Vagina (tissue), 2 donors: ENCODE measurements around the gene TMEM87B. TPM values are rescaled to one million over a fixed set of nuclear protein-coding genes. Genes with fewer than 3 reads are reported as not detected.

Experiments used
- DNase-seq, 2 donors: peaks; one replicate each; pipeline ENCODE4 v3.0.0-alpha.2; 2017; ENCODE audit errors: extremely low spot score in 2 of 2
- H3K27ac ChIP-seq: fragments of 200-600 bp; sonication (generic); one replicate; pipeline ENCODE4 v1.5.1; 2019
- H3K27me3 ChIP-seq: fragments of 200-600 bp; sonication (generic); one replicate; pipeline ENCODE4 v1.5.1; 2019
- H3K36me3 ChIP-seq, 2 donors: fragments of 200-600 bp; sonication (generic); one replicate each; pipeline ENCODE4 v1.5.1; 2017 to 2019
- H3K4me1 ChIP-seq: fragments of 200-600 bp; sonication (generic); one replicate; pipeline ENCODE4 v1.5.1; 2019
- H3K4me3 ChIP-seq, 2 donors: fragments of 200-600 bp; sonication (generic); 1 replicate in 1 of 2; 2 replicates in 1 of 2; pipeline ENCODE4 v1.5.1; 2016 to 2019
- H3K9me3 ChIP-seq: fragments of 200-600 bp; sonication (generic); one replicate; pipeline ENCODE4 v1.5.1; 2019
- POLR2A ChIP-seq, 2 donors: fragments of 450-650 bp; IDR thresholded peaks; one replicate each; pipeline ENCODE4 v1.6.1; 2017; ENCODE audit warnings: antibody characterized with exemption in 2 of 2, mild to moderate bottlenecking in 2 of 2, moderate library complexity in 2 of 2
- POLR2AphosphoS5 ChIP-seq, 2 donors: sonication (generic); formaldehyde crosslinking; IDR thresholded peaks; one replicate each; pipeline ENCODE4 v1.9.0; 2017; ENCODE audit warnings: antibody characterized with exemption in 2 of 2, mild to moderate bottlenecking in 2 of 2, low read depth in 1 of 2; ENCODE audit not compliant: insufficient read depth in 1 of 2
- intact Hi-C: fragments of 100-400 bp; cut with DNase I; formaldehyde crosslinking; loops from one replicate; pipeline ENCODE4 v1.15.1; 2023
- total RNA-seq: library from RNA; depleted of rRNA; stranded (reverse); fragments of >200 nt; gene quantifications from one replicate; pipeline ENCODE4 v1.2.3, GENCODE V29; 2016
- TF ChIP-seq, protein P1 (sequence below), 3 experiments: fragments of 450-650 bp in 2 of 3; fragments of 200-600 bp in 1 of 3; sonication (generic) in 1 of 3; IDR thresholded peaks; one replicate each; pipeline ENCODE4 v1.5.1; 2017 to 2019; ENCODE audit warnings: antibody characterized with exemption in 3 of 3, mild to moderate bottlenecking in 2 of 3, moderate library complexity in 2 of 3

The TMEM87B gene
- total RNA-seq, 1 donor from 2014 or later, result 18.9 TPM

- Histone ChIP-seq H3K9me3 (no peaks in the 10 kb centered on the region), H3K36me3 (peaks cover 0 to 58% of the 10 kb centered on the region in 2 donors), H3K27ac (no peak overlapping the region), H3K27me3 (no peaks in the 10 kb centered on the region), H3K4me1 (no peaks in the 10 kb centered on the region), H3K4me3 (no peak overlapping the region)
- DNase-seq, result no peak
- intact Hi-C loops, result no loop called here
- TF ChIP-seq, protein P1, sequence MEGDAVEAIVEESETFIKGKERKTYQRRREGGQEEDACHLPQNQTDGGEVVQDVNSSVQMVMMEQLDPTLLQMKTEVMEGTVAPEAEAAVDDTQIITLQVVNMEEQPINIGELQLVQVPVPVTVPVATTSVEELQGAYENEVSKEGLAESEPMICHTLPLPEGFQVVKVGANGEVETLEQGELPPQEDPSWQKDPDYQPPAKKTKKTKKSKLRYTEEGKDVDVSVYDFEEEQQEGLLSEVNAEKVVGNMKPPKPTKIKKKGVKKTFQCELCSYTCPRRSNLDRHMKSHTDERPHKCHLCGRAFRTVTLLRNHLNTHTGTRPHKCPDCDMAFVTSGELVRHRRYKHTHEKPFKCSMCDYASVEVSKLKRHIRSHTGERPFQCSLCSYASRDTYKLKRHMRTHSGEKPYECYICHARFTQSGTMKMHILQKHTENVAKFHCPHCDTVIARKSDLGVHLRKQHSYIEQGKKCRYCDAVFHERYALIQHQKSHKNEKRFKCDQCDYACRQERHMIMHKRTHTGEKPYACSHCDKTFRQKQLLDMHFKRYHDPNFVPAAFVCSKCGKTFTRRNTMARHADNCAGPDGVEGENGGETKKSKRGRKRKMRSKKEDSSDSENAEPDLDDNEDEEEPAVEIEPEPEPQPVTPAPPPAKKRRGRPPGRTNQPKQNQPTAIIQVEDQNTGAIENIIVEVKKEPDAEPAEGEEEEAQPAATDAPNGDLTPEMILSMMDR (IDR thresholded peaks at IDR 0.05), result no peak
- TF ChIP-seq POLR2AphosphoS5 (IDR thresholded peaks at IDR 0.05; ENCODE audit: insufficient read depth in 1 of 2, low read depth in 1 of 2), result no peak
- no peak for TF ChIP-seq POLR2A (IDR thresholded peaks at IDR 0.05)
Observed at GRCh38 chr2:112092286-112093041, 37.4 kb downstream of the TMEM87B start.

DNA sequence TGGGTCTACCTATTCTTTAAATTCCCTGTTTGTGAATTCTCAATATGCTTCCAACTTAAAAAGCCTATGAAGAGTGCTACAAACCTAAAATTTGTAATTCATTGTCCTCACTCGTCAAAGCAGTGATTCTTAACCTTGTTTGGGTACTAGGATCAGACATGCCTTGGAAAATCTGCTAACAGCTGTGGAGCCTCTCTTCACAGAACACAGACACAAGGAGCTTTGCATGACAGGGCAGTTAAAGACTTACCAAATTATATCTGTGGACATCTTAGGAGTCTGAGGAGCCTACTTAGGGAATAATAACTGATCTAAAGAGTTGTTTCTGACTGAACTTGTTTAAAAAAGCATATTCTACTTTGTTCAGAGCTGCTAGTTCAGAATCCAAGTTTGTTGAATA is 38.1 kb downstream of the TMEM87B start:
- no peak overlapping the region for H3K27ac ChIP-seq
- intact Hi-C loops, result no loop called here
- no peaks in the 10 kb centered on the region for H3K4me1 ChIP-seq
- no peaks in the 10 kb centered on the region for H3K27me3 ChIP-seq
- no peak for DNase-seq
- no peak overlapping the region for H3K4me3 ChIP-seq
- no peaks in the 10 kb centered on the region for H3K9me3 ChIP-seq
- TF ChIP-seq, protein P1 (IDR thresholded peaks at IDR 0.05), result no peak
- no peak for TF ChIP-seq POLR2AphosphoS5 (IDR thresholded peaks at IDR 0.05; ENCODE audit: insufficient read depth in 1 of 2, low read depth in 1 of 2)
- H3K36me3 ChIP-seq, result peaks cover 0 to 57% of the 10 kb centered on the region in 2 donors

DNA sequence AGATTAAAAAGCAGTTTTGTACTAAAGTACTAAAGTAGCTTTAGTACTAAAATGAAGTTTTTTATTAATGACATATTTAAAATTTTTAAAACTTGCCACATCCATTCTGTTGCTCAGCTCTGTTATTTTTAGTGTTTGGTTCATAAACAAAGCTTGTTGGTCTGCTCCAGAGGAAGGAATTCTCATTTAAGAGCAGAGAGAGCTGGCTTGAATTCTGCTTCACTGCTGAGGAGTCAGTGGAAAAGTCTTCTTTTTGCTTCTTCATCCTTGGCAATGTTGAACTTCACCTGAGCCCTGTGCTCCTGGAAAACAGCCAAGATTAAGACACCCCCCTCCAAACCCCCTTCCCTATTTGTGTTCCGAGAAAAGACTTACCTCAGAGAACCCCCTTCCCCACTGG is 40.6 kb downstream of the TMEM87B start:
- H3K27me3 ChIP-seq, result no peaks in the 10 kb centered on the region
- H3K27ac ChIP-seq, result no peak overlapping the region
- H3K4me1 ChIP-seq, result no peaks in the 10 kb centered on the region
- no peak overlapping the region for H3K4me3 ChIP-seq
- H3K36me3 ChIP-seq, result peaks cover 0 to 56% of the 10 kb centered on the region in 2 donors
- TF ChIP-seq, protein P1 (IDR thresholded peaks at IDR 0.05), result no peak
- TF ChIP-seq POLR2A (IDR thresholded peaks at IDR 0.05) (no peak), POLR2AphosphoS5 (IDR thresholded peaks at IDR 0.05; ENCODE audit: insufficient read depth in 1 of 2, low read depth in 1 of 2) (no peak)
- DNase-seq, result no peak
- intact Hi-C loops, result no loop called here
- no peaks in the 10 kb centered on the region for H3K9me3 ChIP-seq

DNA sequence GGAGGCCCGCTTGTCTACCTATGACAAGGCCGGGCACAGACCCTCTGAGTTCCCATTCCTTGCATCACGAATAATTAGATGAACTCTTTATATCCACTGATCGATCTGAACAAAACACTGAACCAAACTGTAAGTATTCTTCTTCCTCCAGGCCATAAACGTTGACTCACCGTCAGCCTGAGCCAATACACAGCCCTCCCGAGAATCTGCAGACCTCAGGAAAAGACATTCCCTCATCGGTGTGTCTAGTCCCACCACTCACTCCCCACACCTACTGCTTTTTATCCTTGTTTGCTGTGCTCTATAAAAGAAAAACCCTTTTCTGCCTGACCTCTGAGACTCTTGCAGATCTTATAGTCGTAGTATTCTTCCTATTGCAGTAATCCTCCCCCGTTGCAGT is 41.0 kb downstream of the TMEM87B start:
- Histone ChIP-seq H3K4me1 (no peaks in the 10 kb centered on the region), H3K27ac (no peak overlapping the region), H3K4me3 (no peak overlapping the region), H3K27me3 (no peaks in the 10 kb centered on the region), H3K36me3 (peaks cover 0 to 57% of the 10 kb centered on the region in 2 donors), H3K9me3 (no peaks in the 10 kb centered on the region)
- intact Hi-C loops, result no loop called here
- TF ChIP-seq, protein P1 (IDR thresholded peaks at IDR 0.05), result no peak
- TF ChIP-seq POLR2AphosphoS5 (IDR thresholded peaks at IDR 0.05; ENCODE audit: insufficient read depth in 1 of 2, low read depth in 1 of 2) (no peak), POLR2A (IDR thresholded peaks at IDR 0.05) (no peak)
- DNase-seq, result no peak

DNA sequence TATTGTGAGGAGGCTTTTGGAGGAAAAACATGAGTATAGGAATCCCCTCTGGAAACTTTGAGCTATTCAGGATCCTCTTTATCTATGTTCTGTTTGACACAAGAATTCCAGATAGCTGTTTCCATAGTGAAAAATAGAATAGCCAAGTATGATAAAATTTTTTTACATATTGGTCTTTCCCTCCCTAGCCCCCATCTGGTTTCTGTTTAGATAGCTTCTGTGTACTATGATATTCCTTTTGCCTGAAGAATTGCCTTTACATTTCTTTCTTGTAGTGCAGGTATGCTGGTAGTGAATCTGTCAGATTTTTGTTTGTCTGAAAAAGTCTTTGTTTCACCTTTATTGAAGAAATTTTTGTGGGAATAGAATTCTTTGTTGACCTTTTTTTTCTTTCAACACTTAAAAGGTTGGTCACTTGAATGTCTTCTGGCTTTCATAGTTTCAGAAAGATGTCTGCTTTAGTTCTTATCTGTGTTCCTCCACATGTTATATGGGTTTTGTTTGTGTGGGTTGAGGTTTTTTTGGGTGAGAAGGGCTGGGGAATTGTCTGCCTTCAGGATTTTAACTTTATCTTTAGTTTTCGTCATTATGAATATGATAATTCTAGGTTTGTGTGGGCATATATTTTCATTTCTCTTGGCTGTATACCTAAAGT is 53.2 kb downstream of the TMEM87B start:
- no peaks in the 10 kb centered on the region for H3K4me1 ChIP-seq
- H3K9me3 ChIP-seq, result peaks cover 9% of the 10 kb centered on the region
- no peaks in the 10 kb centered on the region for H3K27me3 ChIP-seq
- H3K4me3 ChIP-seq, result no peak overlapping the region
- TF ChIP-seq, protein P1 (IDR thresholded peaks at IDR 0.05), result no peak
- no peak for TF ChIP-seq POLR2AphosphoS5 (IDR thresholded peaks at IDR 0.05; ENCODE audit: insufficient read depth in 1 of 2, low read depth in 1 of 2)
- no peak for TF ChIP-seq POLR2A (IDR thresholded peaks at IDR 0.05)
- intact Hi-C loops, result no loop called here
- no peak for DNase-seq
- H3K36me3 ChIP-seq, result peaks cover 0 to 62% of the 10 kb centered on the region in 2 donors
- H3K27ac ChIP-seq, result no peak overlapping the region
